Activated CD4-positive, CD25-positive, alpha-beta regulatory T cell treated with anti-CD3 and anti-CD28 coated beads, Interleukin-2, amount 50 U/mL, for 24 hours (primary cell): ENCODE data around the gene CNTNAP2.
A peak's percentile ranks its signal among the peaks of the same experiment; 100 is the strongest.
"Not testable (repeated sequence)": the region's sequence is repeated elsewhere in the genome, so short reads cannot be mapped to it uniquely, and the experiment has no call there.

ENCODE experiments used
- ATAC-seq, 2 donors: fragments of 150-1000 bp; cut with Tn5 transposase; one replicate each; pipeline ENCODE4 v1.10.0; 2021; ENCODE audit warnings: mild to moderate bottlenecking in 1 of 2, moderate library complexity in 1 of 2

Gene CNTNAP2

DNA sequence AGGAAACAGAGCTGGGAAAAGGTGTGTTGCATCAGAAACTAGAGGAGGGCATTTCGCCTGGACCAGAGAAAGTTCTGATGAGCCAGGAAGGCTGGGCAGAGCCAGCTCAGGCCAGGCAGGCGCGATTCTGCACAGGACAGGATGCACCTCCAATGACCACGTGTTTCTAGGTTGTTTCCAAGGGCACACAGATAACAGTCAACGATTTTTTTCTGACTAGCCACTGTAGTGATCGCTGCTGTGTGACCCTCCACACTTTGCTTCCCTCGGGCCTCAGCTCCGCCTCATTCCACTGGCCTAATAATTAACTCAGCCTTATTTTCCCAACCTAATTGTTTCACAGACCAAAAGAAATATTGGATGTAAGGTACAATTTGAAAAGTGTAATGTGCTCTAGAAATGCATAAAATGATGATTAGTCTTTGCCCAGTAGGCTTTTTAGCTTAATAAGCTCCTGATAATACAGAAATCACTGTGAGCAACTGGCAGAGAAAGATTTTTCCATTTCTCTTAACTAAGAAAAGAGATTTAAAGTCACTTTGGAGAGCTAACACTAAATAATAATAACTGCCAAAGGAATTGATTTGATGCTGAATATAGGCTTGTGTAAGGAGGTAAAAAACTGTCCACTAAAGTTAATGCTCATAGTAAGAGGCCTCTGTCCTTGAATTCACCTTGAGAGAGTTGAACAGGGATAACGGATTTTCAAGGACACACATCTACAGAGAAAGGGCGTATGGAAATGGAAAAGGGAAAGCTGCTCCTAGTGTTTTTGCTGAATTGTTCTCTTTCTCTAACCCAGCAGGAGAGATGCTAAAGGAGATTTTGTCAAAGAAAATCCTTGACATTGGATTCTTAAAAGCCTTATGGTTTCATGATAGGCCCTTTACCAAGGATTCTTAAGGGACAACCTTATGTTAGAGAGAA, 2183.0 kb downstream of the CNTNAP2 start:
- ATAC-seq = no peak

GRCh38 chr7:148302436-148302835, 2185.8 kb downstream of the CNTNAP2 start:
- ATAC-seq = not testable (repeated sequence)

DNA sequence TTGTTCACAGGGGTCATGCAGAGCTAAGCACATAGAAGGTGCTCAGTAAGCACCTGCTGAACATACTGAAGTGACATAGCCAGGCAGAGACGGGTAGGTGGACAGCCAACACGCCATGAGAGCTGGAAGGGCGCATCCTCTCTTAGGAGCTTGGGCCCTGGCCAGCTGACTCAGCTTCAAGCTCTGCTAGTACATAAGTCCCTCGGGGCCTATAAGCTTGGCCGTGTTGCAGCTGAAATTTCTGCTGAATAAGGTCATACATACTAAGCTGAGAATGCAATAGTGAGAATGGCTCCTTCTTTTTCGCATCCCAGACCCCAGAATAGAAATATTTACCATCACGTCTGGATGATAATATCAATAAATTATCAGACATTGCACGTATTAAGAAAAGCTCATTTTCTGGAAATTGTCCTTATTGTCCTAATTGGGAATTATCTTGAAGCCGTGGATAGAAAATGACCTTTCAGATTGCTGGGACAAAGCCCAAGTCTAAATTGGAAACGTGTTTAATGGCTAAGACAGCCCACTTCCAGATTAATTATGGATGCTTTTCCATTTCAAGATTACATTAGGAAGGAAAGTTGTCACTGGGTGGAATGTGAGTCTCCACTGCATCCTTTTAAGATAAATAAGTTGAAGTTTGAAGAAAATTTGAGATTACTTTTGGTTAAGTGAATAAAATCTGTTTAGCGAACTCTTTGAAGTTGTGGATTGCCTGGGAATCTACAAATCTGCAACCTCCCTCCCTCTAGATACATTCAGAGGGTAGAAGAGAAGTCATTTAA, 2186.9 kb downstream of the CNTNAP2 start:
- no peak for ATAC-seq

DNA sequence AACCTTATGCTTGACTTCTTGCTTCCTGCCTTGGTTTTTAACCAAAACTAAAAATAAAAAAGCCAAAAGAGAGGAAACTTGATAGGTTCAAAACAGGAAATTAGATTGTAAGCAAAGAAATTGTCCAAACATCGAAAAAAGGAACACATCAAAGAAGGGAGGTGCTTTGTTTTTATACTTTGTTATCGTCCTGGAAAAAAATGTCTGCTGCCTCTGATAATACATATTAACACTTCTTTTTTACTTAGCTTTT, 2187.4 kb downstream of the CNTNAP2 start:
- no peak for ATAC-seq

DNA sequence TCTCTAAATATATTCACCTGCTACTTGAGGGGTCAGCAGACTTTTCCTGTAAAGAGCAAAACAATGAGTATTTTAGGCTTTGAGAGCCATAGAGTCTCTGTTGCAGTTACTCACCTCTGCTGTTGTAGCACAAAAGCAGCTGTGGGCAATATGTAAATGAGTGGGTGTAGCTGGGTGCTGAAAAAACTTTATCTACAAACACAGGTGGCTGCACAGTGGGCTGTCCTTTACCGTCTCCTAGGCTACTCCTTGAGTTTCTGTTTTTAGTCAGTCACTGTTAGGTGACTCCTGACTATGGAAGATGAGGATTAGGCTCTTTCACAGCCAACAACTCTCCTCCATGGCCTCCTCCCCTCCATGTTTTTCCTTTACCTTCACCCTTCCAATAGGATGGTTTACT, 2187.9 kb downstream of the CNTNAP2 start:
- peak in 1 of 2 donors; percentile 46 for ATAC-seq

- ATAC-seq = no peak
Measured at GRCh38 chr7:148306759-148307158, 2190.2 kb downstream of the CNTNAP2 start.

- no peak for ATAC-seq
Measured at GRCh38 chr7:148318102-148318811, 2201.7 kb downstream of the CNTNAP2 start.

DNA sequence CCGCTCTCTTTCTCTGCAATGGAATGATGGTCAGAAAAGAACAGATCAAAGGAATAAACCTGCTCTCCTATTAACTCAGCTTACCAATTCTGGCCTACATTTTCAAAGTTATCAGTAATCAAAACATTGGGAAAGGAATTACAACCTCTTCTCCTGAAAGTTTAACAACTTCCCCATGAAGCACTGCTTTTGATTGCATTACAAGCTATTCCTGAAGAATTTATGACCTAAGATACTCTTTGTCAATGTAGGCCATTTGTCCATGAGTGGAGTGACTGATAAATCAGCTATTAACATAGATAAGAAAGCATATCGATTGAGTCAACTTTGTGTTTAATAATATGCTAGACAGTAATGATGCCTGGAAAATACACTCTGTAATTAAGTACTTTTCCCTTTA, 2202.2 kb downstream of the CNTNAP2 start:
- no peak for ATAC-seq

DNA sequence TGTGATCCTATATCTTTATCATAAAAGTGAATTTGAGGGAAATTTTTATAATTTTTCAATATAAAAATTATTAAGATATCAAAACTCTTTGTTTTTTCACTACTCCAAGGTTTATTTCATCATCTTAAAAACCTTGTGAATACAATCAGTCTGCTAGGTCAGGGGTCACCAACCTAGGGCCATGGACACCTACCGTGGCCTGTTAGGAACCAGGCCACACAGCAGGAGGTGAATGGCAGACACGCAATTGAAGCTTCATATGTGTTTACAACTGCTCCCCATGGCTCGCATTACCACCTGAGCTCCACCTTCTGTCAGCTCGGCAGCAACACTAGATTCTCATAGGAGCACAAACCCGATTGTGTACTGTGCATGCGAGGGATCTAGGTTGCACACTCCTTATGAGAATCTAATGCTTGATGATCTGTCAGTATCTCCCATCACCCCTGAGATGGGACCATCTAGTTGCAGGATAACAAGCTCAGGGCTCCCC, 2202.8 kb downstream of the CNTNAP2 start:
- no peak for ATAC-seq

- ATAC-seq = no peak
Measured at GRCh38 chr7:148325208-148325607, 2208.6 kb downstream of the CNTNAP2 start.

DNA sequence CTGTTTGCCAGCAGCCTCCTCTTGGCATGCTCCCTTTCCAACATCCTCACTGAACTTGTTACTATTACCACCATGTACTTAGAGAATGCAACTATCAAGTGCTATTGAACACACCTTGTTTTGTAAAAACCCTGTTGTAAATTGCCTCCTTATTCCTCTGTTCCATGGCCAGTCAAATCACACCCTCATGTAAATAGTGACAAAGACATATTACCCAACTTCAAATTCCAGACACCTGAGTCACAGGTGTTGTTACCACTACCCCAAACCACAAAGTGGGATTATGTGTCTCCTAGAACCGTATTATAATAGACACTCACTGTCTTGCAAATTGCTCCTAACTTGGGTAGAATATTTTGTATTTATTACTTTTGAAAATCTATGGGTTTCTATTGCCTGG, 2210.8 kb downstream of the CNTNAP2 start:
- ATAC-seq = no peak

DNA sequence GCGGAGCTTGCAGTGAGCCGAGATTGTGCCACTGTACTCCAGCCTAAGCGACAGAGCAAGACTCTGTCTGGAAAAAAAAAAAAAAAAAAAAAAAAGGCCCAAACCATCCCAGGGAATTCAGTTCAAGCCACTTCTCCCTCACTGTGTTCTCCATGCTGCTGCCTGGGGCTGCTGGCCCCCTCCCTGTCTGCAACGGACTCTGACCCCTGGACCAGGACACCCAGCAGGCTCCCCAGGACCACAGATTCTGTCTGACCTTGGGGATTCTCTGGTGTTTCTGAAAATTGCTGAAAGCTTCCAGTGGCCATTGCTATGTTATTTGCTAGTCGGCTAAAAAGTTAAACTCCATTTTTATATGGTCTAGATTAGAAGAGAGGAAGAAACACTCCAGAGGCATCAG, 2212.3 kb downstream of the CNTNAP2 start:
- no peak for ATAC-seq

GRCh38 chr7:148330124-148330818, 2213.7 kb downstream of the CNTNAP2 start:
- no peak for ATAC-seq

DNA sequence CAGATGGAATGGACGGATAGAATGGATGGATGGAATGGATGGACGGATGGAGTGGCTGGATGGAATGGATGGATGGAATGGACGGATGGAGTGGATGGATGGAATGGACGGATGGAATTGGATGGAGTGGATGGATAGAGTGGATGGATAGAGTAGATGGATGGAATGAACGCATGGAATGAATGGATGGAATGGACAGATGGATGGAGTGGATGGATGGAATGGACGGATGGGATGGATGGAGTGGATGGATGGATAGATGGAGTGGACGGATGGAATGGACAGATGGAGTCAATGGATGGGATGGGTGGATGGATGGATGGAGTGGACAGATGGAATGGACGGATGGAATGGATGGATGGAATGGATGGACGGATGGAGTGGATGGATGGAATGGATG, 2214.2 kb downstream of the CNTNAP2 start:
- ATAC-seq = no peak

- not testable (repeated sequence) for ATAC-seq
Measured at GRCh38 chr7:148331456-148331855, 2214.9 kb downstream of the CNTNAP2 start.

DNA sequence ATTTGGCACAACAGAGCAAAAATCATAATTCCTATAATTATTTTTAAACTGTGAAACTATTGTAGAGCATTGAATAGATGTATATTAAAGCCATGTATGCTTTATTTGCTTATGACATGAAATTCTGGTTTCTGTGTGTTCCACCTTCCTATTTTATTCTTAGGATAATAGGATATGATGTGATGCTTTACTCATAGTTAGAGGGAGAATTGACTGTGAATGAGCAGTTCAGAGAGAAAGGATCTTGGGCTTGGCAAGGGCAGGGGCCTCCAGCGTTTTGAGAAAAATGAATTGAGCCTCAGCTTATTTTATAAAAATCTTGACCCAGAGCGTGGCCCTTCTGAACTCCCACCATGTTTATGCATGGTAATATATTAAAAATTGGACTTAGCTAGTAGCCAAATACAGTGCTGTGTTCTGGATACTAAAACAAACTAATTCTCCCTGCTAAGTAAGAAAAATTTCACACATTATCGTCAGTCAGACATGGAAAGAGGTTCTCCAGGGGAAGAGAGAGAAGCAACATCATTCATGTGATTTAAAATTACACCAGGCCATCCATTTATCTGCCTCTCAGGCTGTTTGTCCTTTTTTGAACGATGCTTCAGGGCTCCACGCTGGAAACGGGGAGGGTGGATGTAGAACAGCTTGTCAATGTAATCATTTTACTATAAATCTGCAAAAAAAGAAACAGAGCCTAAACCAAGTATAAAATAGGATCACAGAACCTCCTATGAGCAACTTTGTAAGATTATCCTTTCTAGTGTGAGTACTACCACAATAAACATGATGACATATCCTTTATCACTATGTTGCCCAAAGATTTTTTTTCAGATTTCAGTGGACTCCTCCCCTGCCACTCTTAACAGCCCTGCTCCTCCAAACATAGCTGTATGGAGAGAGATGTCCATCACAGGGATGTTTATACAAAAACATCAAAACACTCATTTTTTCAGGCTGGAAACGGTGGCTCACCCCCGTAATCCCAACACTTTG, 2215.9 kb downstream of the CNTNAP2 start:
- ATAC-seq = no peak

- no peak for ATAC-seq
Measured at GRCh38 chr7:148334441-148334956, 2217.9 kb downstream of the CNTNAP2 start.

DNA sequence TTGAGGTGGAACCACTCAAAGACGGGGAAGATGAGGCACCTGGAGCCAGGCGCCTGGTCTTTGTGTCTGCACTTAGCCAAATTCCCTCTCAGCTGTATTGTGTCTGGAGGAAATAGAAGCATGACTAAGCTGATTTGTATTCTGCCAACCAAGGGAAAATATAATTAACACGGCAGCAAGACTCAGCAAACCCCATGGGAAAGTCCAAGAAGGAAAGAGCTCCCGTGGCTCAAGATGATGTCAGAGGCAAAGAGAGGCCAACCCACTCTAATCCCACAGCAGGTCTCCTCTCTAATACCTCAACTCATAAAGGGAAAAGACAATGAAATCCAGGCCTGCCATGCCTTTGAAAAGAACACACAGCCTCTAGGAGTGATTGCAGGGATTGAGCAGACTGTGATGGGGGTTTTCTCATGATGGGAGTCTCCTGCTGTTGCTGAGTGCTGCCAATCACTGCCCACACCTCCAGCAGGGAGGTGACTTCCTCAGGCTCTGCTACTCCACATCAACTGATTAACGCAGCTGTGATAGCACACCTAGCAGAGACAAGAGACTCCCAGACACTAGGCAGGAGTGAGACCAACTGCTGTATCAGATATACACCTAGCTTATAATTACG, 2218.5 kb downstream of the CNTNAP2 start:
- no peak for ATAC-seq

DNA sequence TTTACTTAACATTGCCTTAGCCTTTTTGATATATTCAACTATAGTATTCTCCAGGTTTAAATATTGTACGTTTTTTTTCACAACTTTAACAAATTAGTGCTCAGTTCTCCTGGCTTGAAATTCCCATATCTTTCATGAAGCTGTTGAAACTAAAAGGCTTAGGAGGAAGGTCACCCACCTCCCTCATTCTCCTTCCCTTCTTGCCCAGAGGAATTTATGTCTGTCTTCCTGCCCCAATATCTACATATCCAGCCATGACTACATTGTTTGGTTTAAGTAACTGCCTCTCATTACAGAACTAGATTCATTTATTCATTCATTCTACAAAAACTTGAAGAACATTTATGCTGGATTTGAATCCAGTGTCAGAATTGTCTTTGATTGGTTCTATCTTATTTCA, 2219.2 kb downstream of the CNTNAP2 start:
- no peak for ATAC-seq

DNA sequence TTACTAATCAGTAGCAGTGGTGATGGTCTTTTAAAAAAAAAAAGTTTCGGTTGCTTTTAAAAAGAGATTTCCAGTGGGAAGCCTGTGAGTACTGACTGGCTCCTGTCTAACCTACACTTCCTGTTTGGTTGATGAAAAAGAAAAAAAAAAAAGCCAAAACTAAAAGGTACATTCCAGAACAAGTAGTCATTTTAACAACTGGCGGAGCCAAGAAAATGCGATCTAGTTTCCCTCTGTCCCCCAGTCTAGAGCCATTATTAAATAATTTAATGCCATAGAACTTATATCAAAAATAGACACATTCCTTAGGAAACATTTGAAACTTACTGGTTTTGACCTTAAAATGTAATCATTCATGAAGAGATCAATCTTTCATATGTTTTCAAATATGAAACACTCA, 2219.8 kb downstream of the CNTNAP2 start:
- ATAC-seq = no peak
